T-cell (primary cell): ENCODE measurements around the gene SAG. TPM values are rescaled to one million over a fixed set of nuclear protein-coding genes. Genes with fewer than 3 reads are reported as not detected.

ENCODE experiments used
- ATAC-seq, 4 experiments: fragments of 200-7000 bp in 3 of 4; fragments of 150-1000 bp in 1 of 4; cut with Tn5 transposase; replicated peaks in 1 of 4; 1 replicate in 3 of 4; 2 replicates in 1 of 4; pipeline ENCODE4 v1.10.0; 2021; ENCODE audit warnings: moderate library complexity in 3 of 4, mild to moderate bottlenecking in 2 of 4, moderate number of reproducible peaks in 1 of 4
- CTCF ChIA-PET, 2 donors: fragments of 300-600 bp; sonication (Branson Sonifier 250); formaldehyde crosslinking; loops; one replicate each; lab custom pipeline; 2022; ENCODE audit warnings: antibody characterized with exemption in 2 of 2; lab: Charles Lee
- POLR2A ChIA-PET, 2 donors: fragments of 300-600 bp; sonication (Branson Sonifier 250); formaldehyde crosslinking; loops; one replicate each; lab custom pipeline; 2022; ENCODE audit warnings: antibody characterized with exemption in 2 of 2; lab: Charles Lee
- DNase-seq, 35 experiments: peaks; one replicate each; pipeline versions ENCODE4 v3.0.0 to v3.0.0-alpha.2; 2013 to 2023
- H3K27ac ChIP-seq: one replicate; pipeline ENCODE4 v1.5.1; 2013; ENCODE audit warnings: low read length
- H3K27me3 ChIP-seq, 2 experiments: replicated peaks in 1 of 2; 1 replicate in 1 of 2; 2 replicates in 1 of 2; pipeline versions ENCODE4 v1.6.1 to v1.7.0; 2013; ENCODE audit warnings: low read length in 1 of 2, mixed read lengths in 1 of 2; ENCODE audit not compliant: control insufficient read depth in 2 of 2, insufficient read depth in 2 of 2; ENCODE audit errors: extremely low read depth in 1 of 2
- H3K36me3 ChIP-seq, 2 donors: 1 replicate in 1 of 2; 2 replicates in 1 of 2; pipeline versions ENCODE4 v1.6.1 to v1.7.0; 2013; ENCODE audit warnings: low read length in 1 of 2; ENCODE audit not compliant: control insufficient read depth in 2 of 2, insufficient read depth in 1 of 2; ENCODE audit errors: extremely low read depth in 1 of 2
- H3K4me1 ChIP-seq, 2 experiments: 1 replicate in 1 of 2; 2 replicates in 1 of 2; pipeline versions ENCODE4 v1.6.1 to v1.7.0; 2013; ENCODE audit warnings: low read length in 2 of 2, mixed read lengths in 1 of 2; ENCODE audit not compliant: insufficient read depth in 2 of 2, control insufficient read depth in 1 of 2; ENCODE audit errors: extremely low read depth in 1 of 2
- H3K4me3 ChIP-seq, 2 donors: 1 replicate in 1 of 2; 2 replicates in 1 of 2; pipeline versions ENCODE4 v1.5.1 to v1.7.0; 2013; ENCODE audit warnings: mild to moderate bottlenecking in 2 of 2, low read length in 1 of 2, moderate library complexity in 1 of 2; ENCODE audit not compliant: control insufficient read depth in 1 of 2; ENCODE audit errors: extremely low read depth in 1 of 2
- H3K9me3 ChIP-seq: 2 replicates; pipeline ENCODE4 v1.7.0; 2013
- H3K27ac Mint-ChIP-seq, 2 donors: one replicate each; pipeline ENCODE4 v1.8.0; 2020 to 2021; ENCODE audit warnings: mild to moderate bottlenecking in 2 of 2, mixed read lengths in 2 of 2
- H3K27me3 Mint-ChIP-seq, 2 donors: one replicate each; pipeline ENCODE4 v1.8.0; 2021 to 2022; ENCODE audit warnings: mixed read lengths in 2 of 2
- H3K36me3 Mint-ChIP-seq: one replicate; pipeline ENCODE4 v1.8.0; 2021; ENCODE audit warnings: mixed read lengths
- H3K4me1 Mint-ChIP-seq, 3 donors: one replicate each; pipeline ENCODE4 v1.8.0; 2020 to 2022; ENCODE audit warnings: mixed read lengths in 3 of 3, mild to moderate bottlenecking in 1 of 3
- H3K4me3 Mint-ChIP-seq, 3 donors: one replicate each; pipeline ENCODE4 v1.8.0; 2020 to 2022; ENCODE audit warnings: mild to moderate bottlenecking in 3 of 3, mixed read lengths in 3 of 3, moderate library complexity in 3 of 3
- H3K9me3 Mint-ChIP-seq, 3 donors: one replicate each; pipeline ENCODE4 v1.8.0; 2020 to 2022; ENCODE audit warnings: mixed read lengths in 3 of 3
- WGBS: methylation state at CpG from one replicate; pipeline ENCODE4 v1.1.5; 2013; ENCODE audit warnings: missing lambda C conversion rate; ENCODE audit not compliant: insufficient coverage; 5-methylcytosine and 5-hydroxymethylcytosine counted together
- total RNA-seq, 35 experiments: library from RNA in 6 of 35; stranded (reverse) in 6 of 35; fragments of 120-200 nt in 1 of 35; gene quantifications; one replicate each; pipeline versions ENCODE4 v1.2.1 to v1.2.4 and lab custom pipeline; 2013 to 2026

SAG gene
- total RNA-seq, 5 donors from 2014 or later (not counting 1 experiment from before 2014, with no cell fraction given) = 0.03 to 0.37 TPM; not detected in 3

DNA sequence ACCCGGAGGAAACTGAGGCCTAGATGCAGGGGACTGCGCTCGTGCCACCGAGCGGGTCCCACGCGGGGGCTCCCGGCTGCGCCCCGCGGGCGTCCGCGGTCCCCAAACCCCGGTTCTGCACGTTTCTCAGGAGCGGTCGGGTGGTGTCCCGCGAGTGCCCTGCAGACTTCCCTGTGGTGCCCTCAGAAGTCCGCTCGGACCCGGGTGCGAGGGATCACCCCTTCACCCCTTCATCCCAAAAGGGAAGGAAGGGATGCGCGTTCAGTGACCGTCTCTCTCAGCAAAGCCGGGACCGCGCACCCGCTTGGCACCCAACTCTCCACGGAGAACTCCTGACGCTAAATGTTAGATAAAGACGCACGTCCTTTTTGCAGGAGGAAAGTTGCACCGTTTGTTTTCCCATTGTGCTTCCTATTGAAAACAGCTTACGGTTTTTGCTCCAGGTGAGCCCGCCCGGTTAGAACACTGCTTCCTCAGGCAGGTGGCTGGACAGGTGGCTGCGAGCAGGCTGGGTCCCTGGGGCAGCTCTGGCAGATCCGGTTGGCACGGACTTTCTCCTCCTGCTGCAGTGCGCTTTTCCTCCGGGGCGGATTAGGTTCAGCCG is 47.5 kb downstream of the SAG start:
- H3K27ac ChIP-seq = peak overlapping the region; percentile 10
- H3K27me3 ChIP-seq = no peaks in the 10 kb centered on the region
- no peaks in the 10 kb centered on the region for H3K36me3 ChIP-seq
- ATAC-seq = peak in 2 of 4 experiments; percentile 2 to 3
- peaks cover 29 to 36% of the 10 kb centered on the region in 2 experiments for H3K4me1 ChIP-seq
- H3K27me3 Mint-ChIP-seq = no peaks in the 10 kb centered on the region
- peak overlapping the region; percentile 78 to 83 for H3K4me3 ChIP-seq
- no peaks in the 10 kb centered on the region for H3K9me3 Mint-ChIP-seq
- WGBS = 8% methylated on average over 41 of the region's 46 CpGs
- H3K4me1 Mint-ChIP-seq = peaks cover 72 to 82% (median 82%) of the 10 kb centered on the region in 3 donors
- H3K4me3 Mint-ChIP-seq = peak overlapping the region; percentile 87 to 92 (median 88)
- ChIA-PET CTCF (interaction anchor here in 1 of 2 donors (0.5 kb wide), 1 partner anchor 82 kb away, joined by 3 read pairs; no protein-coding TSS in a partner anchor), POLR2A (interaction anchor here in 1 of 2 donors (1.0 kb wide), 1 partner anchor 87 kb away, joined by 4 read pairs; no protein-coding TSS in a partner anchor)
- peak in 4 of 35 experiments; percentile 10 to 30 (median 18) for DNase-seq
- H3K36me3 Mint-ChIP-seq = peaks cover 18% of the 10 kb centered on the region
- no peaks in the 10 kb centered on the region for H3K9me3 ChIP-seq
- H3K27ac Mint-ChIP-seq = peak overlapping the region; percentile 40 to 76

DNA sequence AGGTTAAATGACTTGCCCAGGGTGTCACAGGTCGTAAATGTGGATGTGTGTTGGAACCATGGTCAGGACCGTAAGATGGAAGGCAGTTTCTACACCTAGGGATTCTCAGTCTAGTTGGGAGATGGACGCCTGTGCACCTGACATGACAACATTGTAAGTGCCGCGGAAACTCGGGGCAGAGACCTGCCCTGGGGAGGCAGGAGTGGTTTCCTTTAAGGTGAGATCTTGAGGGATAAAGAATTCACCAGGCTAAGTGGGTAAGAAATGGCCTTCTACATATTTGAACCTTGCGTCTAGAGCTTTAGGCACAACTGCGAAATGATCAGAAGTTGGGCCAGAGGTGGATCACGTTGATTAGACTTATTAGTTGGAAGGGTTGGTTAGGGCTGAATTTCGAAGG is 48.3 kb downstream of the SAG start:
- H3K4me3 Mint-ChIP-seq = peak overlapping the region; percentile 87 to 92 (median 88)
- peaks cover 70 to 79% (median 78%) of the 10 kb centered on the region in 3 donors for H3K4me1 Mint-ChIP-seq
- CTCF ChIA-PET = interaction anchor here in 1 of 2 donors (0.6 kb wide), 1 partner anchor 71 kb away, joined by 3 read pairs; no protein-coding TSS in a partner anchor
- ATAC-seq = no peak
- no peaks in the 10 kb centered on the region for H3K27me3 Mint-ChIP-seq
- Histone ChIP-seq H3K27me3 (no peaks in the 10 kb centered on the region), H3K9me3 (no peaks in the 10 kb centered on the region), H3K27ac (no peak overlapping the region), H3K36me3 (peaks cover 0 to under 1% of the 10 kb centered on the region in 2 donors), H3K4me1 (peaks cover 29 to 43% of the 10 kb centered on the region in 2 experiments), H3K4me3 (peak overlapping the region; percentile 78 to 83)
- H3K27ac Mint-ChIP-seq = peak overlapping the region; percentile 40 to 76
- H3K36me3 Mint-ChIP-seq = peaks cover 21% of the 10 kb centered on the region
- no peaks in the 10 kb centered on the region for H3K9me3 Mint-ChIP-seq
- 80% methylated on average over 10 of the region's 10 CpGs for WGBS
- POLR2A ChIA-PET = interaction anchor here in 1 of 2 donors (1.0 kb wide), 2 partner anchors 23 to 88 kb away, joined by 3 to 4 read pairs; no protein-coding TSS in a partner anchor
- DNase-seq = no peak

- H3K36me3 Mint-ChIP-seq = peaks cover 24% of the 10 kb centered on the region
- H3K27me3 ChIP-seq = no peaks in the 10 kb centered on the region
- CTCF ChIA-PET = interaction anchor here (0.6 to 2.1 kb wide), 8 partner anchors 25 to 1759 kb away, joined by 3 to 5 read pairs (median 4); no protein-coding TSS in a partner anchor
- H3K36me3 ChIP-seq = peaks cover 0 to 5% of the 10 kb centered on the region in 2 donors
- peak overlapping the region; percentile 68 to 79 for H3K27ac Mint-ChIP-seq
- ATAC-seq (no peak), DNase-seq (peak in 2 of 35 experiments; percentile 23 to 29)
- no CpG with 5 or more reads among the region's 4 CpGs for WGBS
- H3K27ac ChIP-seq = no peak overlapping the region
- no peaks in the 10 kb centered on the region for H3K9me3 Mint-ChIP-seq
- H3K4me1 Mint-ChIP-seq = peaks cover 75 to 80% (median 80%) of the 10 kb centered on the region in 3 donors
- POLR2A ChIA-PET = interaction anchor here (0.6 to 1.0 kb wide), 4 partner anchors 22 to 1763 kb away, joined by 3 to 4 read pairs (median 3); no protein-coding TSS in a partner anchor
- peaks cover 29 to 45% of the 10 kb centered on the region in 2 experiments for H3K4me1 ChIP-seq
- H3K9me3 ChIP-seq = no peaks in the 10 kb centered on the region
- peak overlapping the region in 1 of 2 donors; percentile 5 for H3K4me3 ChIP-seq
- no peaks in the 10 kb centered on the region for H3K27me3 Mint-ChIP-seq
- H3K4me3 Mint-ChIP-seq = peak overlapping the region; percentile 87 to 92 (median 88)
These were observed 49.1 kb downstream of the SAG start for GRCh38 chr2:233356546-233357308.

- no peaks in the 10 kb centered on the region for H3K27me3 Mint-ChIP-seq
- H3K4me3 ChIP-seq = no peak overlapping the region
- H3K27me3 ChIP-seq = no peaks in the 10 kb centered on the region
- H3K36me3 Mint-ChIP-seq = peaks cover 33% of the 10 kb centered on the region
- peaks cover under 1% of the 10 kb centered on the region for H3K9me3 ChIP-seq
- H3K4me3 Mint-ChIP-seq = peak overlapping the region; percentile 10 to 18 (median 17)
- H3K27ac Mint-ChIP-seq = peak overlapping the region in 1 of 2 donors; percentile 39
- no peak for DNase-seq
- ChIA-PET POLR2A (no interaction called here), CTCF (interaction anchor here in 1 of 2 donors (0.9 to 2.1 kb wide), 3 partner anchors 15 to 90 kb away, joined by 3 to 4 read pairs (median 4); no protein-coding TSS in a partner anchor)
- no peak for ATAC-seq
- H3K9me3 Mint-ChIP-seq = no peaks in the 10 kb centered on the region
- peaks cover 72 to 74% (median 72%) of the 10 kb centered on the region in 3 donors for H3K4me1 Mint-ChIP-seq
- peak overlapping the region; percentile 27 for H3K27ac ChIP-seq
- H3K4me1 ChIP-seq = peaks cover 29 to 39% of the 10 kb centered on the region in 2 experiments
- peaks cover 0 to 6% of the 10 kb centered on the region in 2 donors for H3K36me3 ChIP-seq
- WGBS = no CpG with 5 or more reads among the region's 4 CpGs
These were observed 50.7 kb downstream of the SAG start for GRCh38 chr2:233358335-233358734.

DNA sequence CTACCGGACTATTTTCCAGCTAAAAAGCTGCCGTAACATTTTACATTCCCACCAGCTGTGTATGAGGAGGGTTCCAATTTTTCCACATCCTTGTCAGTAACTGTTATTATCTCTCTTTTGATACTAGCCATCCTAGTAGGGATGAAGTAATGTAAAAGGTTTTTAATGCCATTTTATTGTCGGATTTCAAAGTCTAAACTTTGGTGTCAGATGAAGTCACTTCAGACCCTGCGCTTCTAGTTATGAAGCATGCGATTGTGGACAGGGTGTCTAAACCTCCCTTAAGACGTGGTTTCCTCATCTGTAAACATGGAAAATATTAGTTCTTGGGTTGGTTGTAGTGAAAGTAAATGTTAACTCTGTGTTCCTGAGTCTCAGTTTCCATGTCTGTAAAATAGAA is 51.3 kb downstream of the SAG start:
- H3K4me3 ChIP-seq = no peak overlapping the region
- WGBS = 50% methylated on average over 2 of the region's 6 CpGs
- peaks cover 0 to 12% of the 10 kb centered on the region in 2 donors for H3K36me3 ChIP-seq
- Mint-ChIP-seq H3K27me3 (no peaks in the 10 kb centered on the region), H3K9me3 (peaks cover 0 to 5% (median 0%) of the 10 kb centered on the region in 3 donors), H3K4me3 (peak overlapping the region in 1 of 3 donors; percentile 17), H3K36me3 (peaks cover 39% of the 10 kb centered on the region), H3K4me1 (peaks cover 66 to 69% (median 68%) of the 10 kb centered on the region in 3 donors), H3K27ac (peak overlapping the region; percentile 28 to 64)
- ATAC-seq = no peak
- CTCF ChIA-PET = interaction anchor here in 1 of 2 donors (2.1 kb wide), 1 partner anchor 46 kb away, joined by 4 read pairs; no protein-coding TSS in a partner anchor
- DNase-seq = no peak
- peaks cover 27 to 33% of the 10 kb centered on the region in 2 experiments for H3K4me1 ChIP-seq
- peaks cover 4% of the 10 kb centered on the region for H3K9me3 ChIP-seq
- H3K27ac ChIP-seq = peak overlapping the region; percentile 27
- POLR2A ChIA-PET = no interaction called here
- H3K27me3 ChIP-seq = no peaks in the 10 kb centered on the region
